Left hindlimb (tissue), 1 donor: ENCODE measurements around the gene ADAMTS4.
A peak's percentile ranks its signal among the peaks of the same experiment; 100 is the strongest.

Experiments used
- DNase-seq: peaks from one replicate; pipeline ENCODE4 v3.0.0-alpha.2; 2018

ADAMTS4 gene

DNA sequence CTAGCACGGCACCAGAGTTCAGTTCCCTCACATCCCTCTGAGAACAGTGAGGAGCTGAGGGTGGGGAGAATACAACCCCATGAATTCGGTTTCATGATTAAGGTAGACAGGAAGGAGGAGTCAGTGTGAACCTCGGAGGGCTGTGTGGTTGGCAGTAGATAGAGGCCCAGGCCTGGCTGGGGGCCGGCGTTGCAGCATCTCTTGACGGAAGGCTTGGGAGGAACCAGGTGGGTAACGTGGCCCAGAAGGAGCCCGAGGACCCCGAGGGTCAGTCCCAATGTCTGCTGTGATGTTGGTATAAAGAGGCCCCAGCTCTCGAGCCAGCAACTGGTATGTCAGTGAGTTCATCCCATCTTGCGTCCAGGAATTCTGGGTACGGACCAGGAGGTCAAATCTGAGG lies 27.2 kb downstream of the ADAMTS4 start:
- no peak for DNase-seq

GRCh38 chr1:161171191-161171590 lies 27.7 kb downstream of the ADAMTS4 start:
- no peak for DNase-seq

- no peak for DNase-seq
Observed at GRCh38 chr1:161168906-161169305, 29.9 kb downstream of the ADAMTS4 start.

DNA sequence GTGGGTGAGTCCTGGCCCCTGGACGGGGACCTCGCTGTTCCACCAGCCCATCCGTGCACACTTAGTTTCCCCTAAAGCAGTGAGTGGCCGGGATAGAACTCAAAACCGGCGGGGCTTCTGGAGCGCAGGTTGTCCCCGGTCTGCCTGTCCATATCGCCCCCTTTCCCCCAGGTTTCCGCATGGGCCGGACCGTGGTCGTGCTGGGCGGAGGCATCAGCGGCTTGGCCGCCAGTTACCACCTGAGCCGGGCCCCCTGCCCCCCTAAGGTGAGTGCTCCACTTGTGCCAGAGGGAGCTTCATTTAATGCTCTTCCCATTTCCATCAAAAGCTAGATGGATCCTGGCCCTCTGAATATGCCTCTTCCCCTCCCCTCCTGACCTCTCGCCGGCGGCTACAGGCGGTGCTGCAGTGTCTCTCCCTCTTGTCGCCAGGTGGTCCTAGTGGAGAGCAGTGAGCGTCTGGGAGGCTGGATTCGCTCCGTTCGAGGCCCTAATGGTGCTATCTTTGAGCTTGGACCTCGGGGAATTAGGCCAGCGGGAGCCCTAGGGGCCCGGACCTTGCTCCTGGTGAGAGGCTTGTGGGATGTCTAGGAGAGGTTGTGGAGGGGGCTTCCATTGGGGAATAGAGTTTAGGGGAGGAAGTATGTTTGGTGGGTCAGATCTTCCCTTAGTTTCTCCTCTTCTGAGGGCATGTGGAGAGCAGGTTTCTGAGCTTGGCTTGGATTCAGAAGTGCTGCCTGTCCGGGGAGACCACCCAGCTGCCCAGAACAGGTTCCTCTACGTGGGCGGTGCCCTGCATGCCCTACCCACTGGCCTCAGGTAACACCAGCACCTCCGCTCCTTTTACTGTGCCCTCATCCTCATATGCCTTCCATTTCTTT lies 31.9 kb downstream of the ADAMTS4 start:
- DNase-seq, result no peak

DNA sequence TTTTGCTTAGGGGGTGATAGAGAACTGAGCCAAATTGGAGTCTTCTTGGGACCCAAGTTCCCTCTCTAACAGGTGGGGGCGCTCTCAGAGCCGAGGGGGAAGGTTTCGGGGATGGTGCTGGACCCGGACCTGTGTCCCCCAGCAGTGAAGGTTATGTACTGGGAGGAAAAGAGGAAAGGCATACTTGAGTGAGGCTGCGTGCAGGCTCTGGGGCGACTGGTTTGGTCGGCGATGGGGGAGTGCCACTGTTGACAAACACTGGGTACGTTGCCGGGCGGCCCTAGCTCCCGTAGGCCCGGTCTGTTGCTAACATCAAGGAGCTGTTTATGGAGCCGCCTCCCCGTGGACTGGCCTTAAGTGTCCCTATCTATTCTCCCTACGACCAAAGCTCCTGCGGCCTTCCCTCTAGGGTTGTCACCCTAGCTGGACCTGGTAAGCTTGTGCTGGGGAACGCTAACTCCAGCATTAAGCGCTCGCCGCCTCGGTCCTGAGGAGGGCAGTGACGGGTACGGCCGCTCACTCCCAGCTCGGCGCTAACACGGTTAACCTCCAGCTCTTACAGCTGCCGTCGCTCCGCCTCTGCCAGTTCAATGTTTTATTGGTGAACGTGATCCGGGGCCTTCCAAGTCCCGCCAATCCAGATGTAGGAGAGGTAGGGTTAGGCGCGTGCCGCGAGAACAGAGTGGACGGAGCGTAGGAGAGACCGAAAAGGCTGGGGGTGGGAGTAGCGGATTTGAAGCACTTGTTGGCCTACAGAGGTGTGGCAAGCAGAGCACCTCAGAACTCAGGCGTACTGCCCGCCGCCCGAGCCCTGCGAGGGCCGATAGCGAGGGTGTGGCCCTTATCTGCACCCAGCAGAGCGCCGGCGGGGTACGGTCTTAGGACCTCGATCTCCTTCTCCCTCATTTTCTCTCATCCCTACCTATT lies 32.8 kb downstream of the ADAMTS4 start, which contains the start of gene PPOX:
PPOX (plus strand) TSS at position 685 of the 927 bp plus-strand sequence. CDS start 422 bp downstream, outside the sequence.
- DNase-seq, result peak; percentile 98

GRCh38 chr1:161164901-161165610 lies 33.8 kb downstream of the ADAMTS4 start:
- no peak for DNase-seq

GRCh38 chr1:161163793-161164192 lies 35.1 kb downstream of the ADAMTS4 start:
- no peak for DNase-seq

GRCh38 chr1:161162806-161163205 lies 36.0 kb downstream of the ADAMTS4 start:
- DNase-seq, result no peak

DNA sequence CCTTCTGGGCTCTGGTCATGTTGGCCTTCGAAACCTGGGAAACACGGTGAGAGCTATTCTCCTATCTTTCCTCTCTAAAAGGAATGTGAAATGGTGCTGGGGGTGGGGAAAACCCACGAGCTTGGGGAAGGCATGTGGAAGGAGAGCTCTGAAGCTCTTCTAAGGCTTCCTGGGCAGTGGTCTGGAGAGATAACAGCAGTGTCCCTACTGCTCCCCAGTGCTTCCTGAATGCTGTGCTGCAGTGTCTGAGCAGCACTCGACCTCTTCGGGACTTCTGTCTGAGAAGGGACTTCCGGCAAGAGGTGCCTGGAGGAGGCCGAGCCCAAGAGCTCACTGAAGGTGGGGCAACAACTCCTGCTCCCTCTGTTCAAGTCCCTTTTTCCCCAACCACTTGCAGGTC lies 36.8 kb downstream of the ADAMTS4 start:
- DNase-seq, result no peak

GRCh38 chr1:161161652-161162051 lies 37.2 kb downstream of the ADAMTS4 start:
- no peak for DNase-seq

- DNase-seq, result no peak
Observed at GRCh38 chr1:161160671-161161145, 38.1 kb downstream of the ADAMTS4 start.

GRCh38 chr1:161159913-161160243 lies 39.0 kb downstream of the ADAMTS4 start:
- DNase-seq, result no peak

GRCh38 chr1:161159087-161159912 lies 39.6 kb downstream of the ADAMTS4 start, which contains the start of gene USP21:
Gene USP21 (plus strand): TSS chr1:161159500. CDS start chr1:161160641, 1,141 bp downstream.
- peak; percentile 95 for DNase-seq

GRCh38 chr1:161158316-161159010 lies 40.4 kb downstream of the ADAMTS4 start:
- no peak for DNase-seq

- DNase-seq, result no peak
Observed at GRCh38 chr1:161157867-161158266, 41.0 kb downstream of the ADAMTS4 start.

GRCh38 chr1:161153682-161154337 lies 45.0 kb downstream of the ADAMTS4 start, which contains the start of gene UFC1:
Gene UFC1 (plus strand): TSS chr1:161153978. CDS start chr1:161153998, 20 bp downstream.
- DNase-seq, result peak; percentile 89

DNA sequence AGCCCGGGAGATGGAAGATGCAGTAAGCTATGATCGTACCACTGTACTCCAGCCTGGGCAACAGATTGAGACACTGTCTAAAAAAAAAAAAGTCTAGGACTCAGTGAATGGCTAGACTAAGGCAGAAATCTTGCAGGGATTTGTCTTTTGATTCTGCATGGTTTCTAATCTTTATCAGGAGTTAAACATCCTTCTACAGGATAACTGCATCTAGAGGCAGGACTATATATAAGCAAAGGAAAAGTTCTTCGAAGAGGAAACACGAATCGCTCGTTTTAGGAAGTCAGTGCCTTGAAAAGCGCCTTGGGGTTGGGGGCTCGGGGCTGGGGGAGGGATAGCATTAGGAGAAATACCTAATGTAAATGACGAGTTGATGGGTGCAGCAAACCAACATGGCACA lies 45.7 kb downstream of the ADAMTS4 start:
- no peak for DNase-seq

DNA sequence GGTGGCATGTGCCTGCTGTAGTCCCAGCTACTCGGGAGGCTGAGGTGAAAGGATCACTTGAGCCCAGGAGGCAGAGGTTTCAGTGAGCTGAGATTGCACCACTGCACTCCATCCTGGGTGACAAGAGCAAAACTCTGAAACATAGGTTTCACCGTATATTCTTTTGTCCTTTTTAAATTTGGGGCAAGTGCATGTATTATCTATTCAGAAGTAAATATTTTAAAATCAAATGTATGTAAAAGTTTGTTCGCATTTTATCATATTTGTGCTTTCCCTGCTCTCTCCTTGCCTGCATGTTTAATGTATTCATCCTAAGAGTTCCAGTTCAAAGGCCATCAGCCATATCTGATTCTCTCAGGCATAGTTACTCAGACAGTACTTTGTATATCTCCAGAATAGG lies 53.0 kb downstream of the ADAMTS4 start:
- DNase-seq, result no peak

- DNase-seq, result no peak
Observed at GRCh38 chr1:161140755-161141400, 58.0 kb downstream of the ADAMTS4 start.

DNA sequence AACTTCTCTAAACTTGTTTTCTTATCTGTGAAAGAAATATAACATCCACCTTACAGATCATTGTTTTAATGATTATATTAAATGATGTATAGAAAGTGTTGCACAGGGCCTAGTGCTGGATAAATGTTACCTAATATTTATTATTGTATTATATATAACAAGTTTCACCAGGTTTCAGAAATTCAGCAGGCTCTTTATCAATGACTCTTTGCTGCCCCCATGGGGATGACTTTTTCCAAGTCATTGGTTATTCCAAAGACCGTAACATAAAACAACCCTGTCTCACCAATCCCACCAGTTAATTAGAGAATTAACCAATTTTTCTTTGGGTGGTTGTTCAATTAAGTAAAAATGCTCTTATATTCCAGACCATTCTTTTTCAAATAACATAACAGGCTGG lies 59.1 kb downstream of the ADAMTS4 start:
- DNase-seq, result no peak
